ENCODE measurements around the gene MARK3. TPM values are rescaled to one million over a fixed set of nuclear protein-coding genes. Genes with fewer than 3 reads are reported as not detected.

Gene MARK3
- total RNA-seq, 4 donors from 2014 or later = 61.3 to 98.0 (median 78.8) TPM

GRCh38 chr14:103535081-103535890, 150.1 kb downstream of the MARK3 start:
- no peak overlapping the region for H3K4me3 ChIP-seq
- in situ Hi-C loops (cut with MboI; ENCODE audit: low pct_ligation_motif_present in 1 of 4, low pct_unique_long_range_greater_than_20kb in 1 of 4, low sequenced_read_pairs in 3 of 4) = no loop called here
- no peaks in the 10 kb centered on the region for H3K36me3 ChIP-seq
- H3K27me3 ChIP-seq = no peaks in the 10 kb centered on the region
- TF ChIP-seq POLR2A (IDR thresholded peaks at IDR 0.05) (no peak), EP300 (IDR thresholded peaks at IDR 0.05; ENCODE audit: low read depth) (no peak), POLR2AphosphoS5 (IDR thresholded peaks at IDR 0.05) (no peak), CTCF (IDR thresholded peaks at IDR 0.05) (no peak)
- H3K27ac ChIP-seq = peak overlapping the region; percentile 66 to 94 (median 86)
- intact Hi-C loops (cut with DNase I; ENCODE audit: low total_unique reads) = no loop called here
- no peaks in the 10 kb centered on the region for H3K9me3 ChIP-seq
- 87% methylated on average over 20 of the region's 21 CpGs; no CpG with 5 or more reads in 1 of the 2 donors for WGBS, 2 donors (ENCODE audit: low coverage in 1 of 2)
- no peak for DNase-seq
- peaks cover 26 to 64% (median 44%) of the 10 kb centered on the region in 4 donors for H3K4me1 ChIP-seq

GRCh38 chr14:103535891-103536565, 150.8 kb downstream of the MARK3 start:
- H3K9me3 ChIP-seq = no peaks in the 10 kb centered on the region
- in situ Hi-C loops (cut with MboI; ENCODE audit: low pct_ligation_motif_present in 1 of 4, low pct_unique_long_range_greater_than_20kb in 1 of 4, low sequenced_read_pairs in 3 of 4) = no loop called here
- 78% methylated on average over 11 of the region's 11 CpGs; no CpG with 5 or more reads in 1 of the 2 donors for WGBS, 2 donors (ENCODE audit: low coverage in 1 of 2)
- no peak overlapping the region for H3K4me3 ChIP-seq
- no peaks in the 10 kb centered on the region for H3K36me3 ChIP-seq
- H3K4me1 ChIP-seq = peaks cover 28 to 64% (median 47%) of the 10 kb centered on the region in 4 donors
- peak overlapping the region; percentile 66 to 94 (median 86) for H3K27ac ChIP-seq
- TF ChIP-seq POLR2AphosphoS5 (IDR thresholded peaks at IDR 0.05) (no peak), CTCF (IDR thresholded peaks at IDR 0.05) (no peak)
- intact Hi-C loops (cut with DNase I; ENCODE audit: low total_unique reads) = no loop called here
- DNase-seq = no peak
- no peaks in the 10 kb centered on the region for H3K27me3 ChIP-seq

- no peaks in the 10 kb centered on the region for H3K27me3 ChIP-seq
- H3K36me3 ChIP-seq = no peaks in the 10 kb centered on the region
- no peak overlapping the region for H3K4me3 ChIP-seq
- H3K9me3 ChIP-seq = no peaks in the 10 kb centered on the region
- 82% methylated on average over 9 of the region's 9 CpGs; no CpG with 5 or more reads in 1 of the 2 donors for WGBS, 2 donors (ENCODE audit: low coverage in 1 of 2)
- peaks cover 35 to 69% (median 52%) of the 10 kb centered on the region in 4 donors for H3K4me1 ChIP-seq
- in situ Hi-C loops (cut with MboI; ENCODE audit: low pct_ligation_motif_present in 1 of 4, low pct_unique_long_range_greater_than_20kb in 1 of 4, low sequenced_read_pairs in 3 of 4) = no loop called here
- H3K27ac ChIP-seq = peak overlapping the region in 3 of 4 donors; percentile 85 to 94 (median 86)
- TF ChIP-seq EP300 (IDR thresholded peaks at IDR 0.05; ENCODE audit: low read depth) (no peak), POLR2A (IDR thresholded peaks at IDR 0.05) (no peak), CTCF (IDR thresholded peaks at IDR 0.05) (no peak), POLR2AphosphoS5 (IDR thresholded peaks at IDR 0.05) (no peak)
- intact Hi-C loops (cut with DNase I; ENCODE audit: low total_unique reads) = no loop called here
- DNase-seq = no peak
Measured at GRCh38 chr14:103536693-103537092, 151.5 kb downstream of the MARK3 start.

- Histone ChIP-seq H3K4me3 (no peak overlapping the region), H3K27me3 (no peaks in the 10 kb centered on the region), H3K4me1 (peaks cover 42 to 76% (median 58%) of the 10 kb centered on the region in 4 donors), H3K36me3 (no peaks in the 10 kb centered on the region), H3K9me3 (no peaks in the 10 kb centered on the region), H3K27ac (peak overlapping the region; percentile 59 to 94 (median 86))
- intact Hi-C loops (cut with DNase I; ENCODE audit: low total_unique reads) = no loop called here
- no peak for DNase-seq
- WGBS, 2 donors (ENCODE audit: low coverage in 1 of 2) = 20 to 67% methylated on average over 2 to 14 of the region's 18 CpGs
- in situ Hi-C loops (cut with MboI; ENCODE audit: low pct_ligation_motif_present in 1 of 4, low pct_unique_long_range_greater_than_20kb in 1 of 4, low sequenced_read_pairs in 3 of 4) = no loop called here
- no peak for TF ChIP-seq POLR2A (IDR thresholded peaks at IDR 0.05)
- TF ChIP-seq EP300 (IDR thresholded peaks at IDR 0.05; ENCODE audit: low read depth) = no peak
- TF ChIP-seq POLR2AphosphoS5 (IDR thresholded peaks at IDR 0.05) = no peak
- TF ChIP-seq CTCF (IDR thresholded peaks at IDR 0.05) = no peak
Measured at GRCh38 chr14:103537175-103537990, 152.2 kb downstream of the MARK3 start.
